Left kidney (tissue), 2 donors: ENCODE results near the gene COMMD10. TPM values are rescaled to one million over a fixed set of nuclear protein-coding genes. Genes with fewer than 3 reads are reported as not detected.

ENCODE experiments used
- DNase-seq: peaks from one replicate; pipeline ENCODE4 v3.0.0-alpha.2; 2013
- polyA plus RNA-seq: library from polyadenylated mRNA; unstranded; fragments of 120-200 nt; gene quantifications from one replicate; pipeline ENCODE4 v1.2.1, GENCODE V29; 2013; ENCODE audit not compliant: insufficient read length

Gene COMMD10
- polyA plus RNA-seq, 1 donor = 64.4 TPM

GRCh38 chr5:116209166-116209565 is 124.3 kb downstream of the COMMD10 start:
- DNase-seq = no peak

DNA sequence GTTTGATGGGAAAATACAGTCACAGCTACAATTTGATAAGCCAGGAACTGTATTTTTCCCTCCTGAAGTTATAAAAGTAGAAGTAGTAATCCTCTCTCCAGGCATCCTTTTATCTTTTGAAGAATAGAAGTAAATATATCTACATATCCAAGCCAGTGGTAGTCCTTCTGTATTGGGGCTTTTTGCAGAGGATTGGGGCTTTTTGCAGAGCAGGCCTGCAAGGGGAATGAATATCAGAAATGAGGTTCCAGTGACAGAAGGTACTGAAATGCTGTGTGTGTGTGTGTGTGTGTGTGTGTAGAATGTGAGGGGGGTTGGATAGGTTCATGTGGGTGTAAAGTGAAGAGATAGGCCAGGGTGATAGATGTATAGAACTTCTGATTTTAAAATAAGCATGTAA is 127.4 kb downstream of the COMMD10 start:
- no peak for DNase-seq

DNA sequence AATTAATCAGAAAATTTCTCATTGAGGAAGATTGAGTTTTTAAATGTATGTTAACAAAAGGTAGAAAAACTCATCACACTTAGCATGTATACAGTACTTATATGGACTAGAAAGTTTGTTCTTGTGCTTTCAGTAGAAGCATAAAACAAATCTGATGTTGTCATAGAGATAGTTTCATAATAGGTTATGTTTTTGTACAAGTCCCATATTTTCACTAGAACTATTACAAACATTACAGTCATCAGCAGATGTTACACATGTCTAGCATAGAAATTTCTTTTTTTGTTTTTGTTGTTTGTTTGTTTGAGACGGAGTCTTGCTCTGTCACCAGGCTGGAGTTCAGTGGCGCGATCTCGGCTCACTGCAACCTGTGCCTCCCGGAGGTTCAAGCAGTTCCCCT is 131.4 kb downstream of the COMMD10 start:
- no peak for DNase-seq

DNA sequence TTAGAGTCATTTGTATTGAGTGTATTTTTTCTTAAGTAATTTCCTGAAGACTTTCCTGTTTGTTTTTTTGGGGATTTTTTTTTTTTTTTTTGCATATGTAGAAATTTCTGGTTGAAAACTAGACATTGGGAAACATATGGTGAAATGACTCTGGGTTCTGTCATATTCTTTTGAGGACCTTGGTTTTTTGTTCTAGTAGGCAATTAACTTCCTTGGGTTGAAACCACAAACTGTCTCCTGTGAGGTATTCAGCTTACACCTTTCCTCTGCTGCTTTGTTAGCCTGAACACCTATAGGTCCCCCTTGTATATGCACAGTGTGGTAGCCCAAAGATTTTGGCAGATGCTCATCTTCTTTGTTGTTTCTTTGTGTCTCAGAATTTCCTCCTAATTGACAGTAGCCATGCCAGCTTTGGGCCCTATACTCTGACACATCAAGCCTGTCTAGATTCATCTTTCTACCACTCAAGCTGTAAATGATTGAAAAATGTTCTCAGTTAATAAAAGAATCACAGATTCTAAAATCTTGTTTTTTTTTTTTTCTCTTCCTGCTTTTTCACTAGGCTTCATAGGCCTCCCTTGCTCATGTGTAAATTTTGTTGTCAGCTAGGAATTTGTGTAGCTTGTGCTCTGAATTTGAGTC is 140.6 kb downstream of the COMMD10 start:
- no peak for DNase-seq

GRCh38 chr5:116229131-116229689 is 144.4 kb downstream of the COMMD10 start:
- no peak for DNase-seq

- no peak for DNase-seq
Measured at GRCh38 chr5:116231288-116231687, 146.5 kb downstream of the COMMD10 start.

DNA sequence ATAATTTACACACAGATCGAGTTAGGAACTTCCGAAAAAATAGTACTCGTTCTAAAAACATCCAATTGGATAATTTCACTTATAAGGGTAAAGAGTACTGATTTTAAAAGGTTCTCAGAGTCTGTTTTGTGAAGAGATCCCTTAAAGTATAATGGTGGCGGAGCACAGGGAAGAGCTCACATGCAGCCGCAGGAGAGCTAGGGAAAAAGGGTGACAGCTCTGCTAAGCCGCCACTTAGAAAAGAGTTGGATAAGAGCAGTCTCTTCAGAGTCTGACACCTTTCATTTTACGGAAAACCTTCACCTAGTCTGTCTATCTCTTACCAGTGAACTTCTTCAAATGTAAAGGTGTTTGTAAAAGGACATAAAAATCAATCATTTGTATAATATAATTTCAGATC is 149.9 kb downstream of the COMMD10 start:
- DNase-seq = no peak

DNA sequence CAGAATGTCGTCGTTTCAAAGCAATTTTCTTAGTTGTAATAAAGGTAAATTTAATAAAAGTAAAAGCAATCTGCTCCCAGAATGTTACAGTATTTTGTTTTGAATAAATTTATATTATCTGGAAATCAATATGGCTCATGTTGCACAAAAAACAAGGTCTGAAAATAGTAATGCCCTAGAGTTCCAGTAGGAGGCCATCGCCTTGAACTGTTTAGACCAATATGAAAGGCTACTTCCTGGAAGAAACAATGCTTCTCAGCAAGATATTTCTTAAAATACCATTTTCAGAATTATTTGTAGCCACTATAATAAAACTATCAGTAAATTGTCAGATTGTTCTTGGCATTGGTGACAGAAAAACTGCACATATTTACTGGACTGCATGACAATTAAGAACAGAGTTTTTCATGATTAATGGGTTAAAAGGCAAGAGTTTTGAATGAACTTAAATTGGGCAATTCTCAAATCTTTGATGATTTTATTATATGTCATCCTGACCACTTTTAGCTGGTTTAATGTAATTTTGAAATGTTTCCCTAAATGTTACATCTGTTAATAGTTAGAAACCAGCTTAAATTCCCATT is 153.2 kb downstream of the COMMD10 start:
- DNase-seq = peak; percentile 36

GRCh38 chr5:116242343-116242742 is 157.5 kb downstream of the COMMD10 start:
- DNase-seq = no peak

GRCh38 chr5:116248432-116248831 is 163.6 kb downstream of the COMMD10 start:
- no peak for DNase-seq

DNA sequence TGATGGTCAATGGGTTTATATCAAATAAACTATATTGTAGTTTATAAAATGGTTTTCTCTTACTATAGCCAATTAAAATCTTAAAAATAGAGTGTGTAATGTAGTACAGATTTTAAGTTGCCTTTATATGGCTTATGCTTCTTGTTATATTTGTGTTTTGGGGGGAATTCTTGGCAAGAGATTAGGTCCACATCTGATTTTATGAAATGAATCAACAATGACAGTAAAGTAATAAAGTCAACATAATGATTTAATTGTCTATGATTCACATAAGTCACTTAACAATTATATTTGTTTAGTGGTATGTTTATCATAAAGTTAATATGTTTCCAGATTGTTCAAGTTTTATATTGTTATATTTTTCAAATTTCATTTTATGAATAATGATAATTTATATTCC is 164.8 kb downstream of the COMMD10 start:
- no peak for DNase-seq

- DNase-seq = no peak
Measured at GRCh38 chr5:116256717-116257116, 171.9 kb downstream of the COMMD10 start.

- DNase-seq = no peak
Measured at GRCh38 chr5:116265471-116265870, 180.6 kb downstream of the COMMD10 start.

DNA sequence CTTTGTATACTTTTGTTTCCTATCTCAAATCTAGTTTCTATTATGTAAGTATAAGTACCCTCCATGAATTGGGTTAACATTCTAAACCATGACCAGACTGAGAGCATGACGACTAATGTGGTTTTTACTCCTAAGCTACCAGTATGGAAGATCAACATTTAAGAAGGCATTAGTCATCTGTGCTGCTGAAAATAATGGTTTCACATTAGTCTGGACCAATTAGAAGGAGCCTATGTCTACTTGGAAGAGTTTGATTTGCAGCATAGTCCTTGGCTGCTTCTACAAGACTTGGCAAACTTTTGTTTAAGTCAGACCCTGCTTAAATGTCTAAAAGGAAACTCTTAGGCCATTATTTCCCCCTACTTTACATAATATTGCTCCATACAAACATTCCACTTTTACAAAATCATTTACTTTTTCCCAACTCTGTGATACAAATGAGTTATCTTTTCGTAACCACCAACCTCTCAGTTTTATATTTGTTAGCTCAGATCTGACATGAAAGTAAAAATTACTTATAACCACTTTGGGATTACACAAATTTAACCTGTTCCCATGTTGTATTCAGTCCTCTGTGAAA is 186.7 kb downstream of the COMMD10 start:
- no peak for DNase-seq

- DNase-seq = no peak
Measured at GRCh38 chr5:116272281-116272941, 187.6 kb downstream of the COMMD10 start.

GRCh38 chr5:116273448-116274242 is 188.8 kb downstream of the COMMD10 start:
- DNase-seq = peak; percentile 31

DNA sequence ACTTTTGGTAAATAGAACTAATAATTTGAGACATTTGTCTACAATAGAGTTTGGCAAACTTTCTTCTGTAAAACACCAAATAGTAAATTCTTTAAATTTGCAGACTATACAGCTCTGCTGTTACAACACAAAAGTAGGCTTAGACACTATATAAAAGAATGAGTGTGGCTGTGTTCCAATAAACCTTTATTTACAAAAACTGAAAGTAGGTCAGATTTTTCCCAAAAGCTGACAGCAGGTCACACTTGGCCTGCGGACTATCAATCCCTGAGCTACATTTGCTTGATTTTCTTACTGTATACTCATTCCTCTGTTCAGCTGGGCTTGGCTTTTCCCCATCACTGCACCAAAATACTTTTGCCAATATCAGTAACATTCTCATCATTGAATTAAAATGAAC is 189.4 kb downstream of the COMMD10 start:
- DNase-seq = no peak

GRCh38 chr5:116275282-116275681 is 190.5 kb downstream of the COMMD10 start:
- no peak for DNase-seq

GRCh38 chr5:116276952-116277351 is 192.1 kb downstream of the COMMD10 start:
- no peak for DNase-seq

DNA sequence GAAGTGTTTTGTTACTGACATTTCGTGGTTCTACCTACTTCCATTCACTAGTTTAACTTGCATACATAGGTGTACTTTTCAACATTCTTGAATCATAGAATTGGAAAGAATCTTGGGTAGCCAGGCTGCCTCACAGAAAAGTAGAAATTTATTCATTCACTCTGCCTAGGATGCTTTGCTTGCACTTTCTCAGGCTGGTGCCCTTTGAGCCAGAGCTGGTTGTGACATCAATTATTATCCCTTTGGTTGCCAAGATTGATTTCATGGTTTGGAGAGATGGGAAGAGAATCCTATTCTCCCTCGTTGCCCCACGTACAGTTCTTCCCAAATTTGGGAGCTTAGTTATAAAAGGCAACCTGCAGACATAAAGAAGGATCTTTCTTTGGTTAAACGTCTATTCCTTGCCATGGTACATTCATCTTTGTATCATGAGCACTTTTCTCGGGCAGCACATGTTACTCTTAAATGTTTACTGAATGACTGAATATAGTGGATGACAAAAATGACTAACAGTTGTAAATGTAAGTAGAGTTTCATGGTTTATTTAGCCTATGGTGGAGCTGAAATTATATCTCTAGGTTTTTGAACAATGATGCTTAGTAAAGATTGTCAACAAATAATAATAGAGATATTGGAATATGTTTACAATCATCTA is 195.5 kb downstream of the COMMD10 start:
- no peak for DNase-seq

GRCh38 chr5:116281309-116281708 is 196.5 kb downstream of the COMMD10 start:
- no peak for DNase-seq

GRCh38 chr5:116288524-116288923 is 203.7 kb downstream of the COMMD10 start:
- no peak for DNase-seq
